Activated naive CD4-positive, alpha-beta T cell treated with anti-CD3 and anti-CD28 coated beads, Interleukin-2, amount 10 ng/mL, durations not matched to agents 7 days and 5 days (primary cell): ENCODE results near the gene IGF2R.
A peak's percentile ranks its signal among the peaks of the same experiment; 100 is the strongest.
"Not testable (repeated sequence)": the region's sequence is repeated elsewhere in the genome, so short reads cannot be mapped to it uniquely, and the experiment has no call there.

Experiments used
- CTCF ChIA-PET: fragments of 350-600 bp; sonication (Branson Sonifier 250); formaldehyde crosslinking; loops from one replicate; lab custom pipeline; 2021; ENCODE audit warnings: antibody characterized with exemption; lab: Charles Lee
- DNase-seq: peaks from one replicate; pipeline ENCODE4 v3.0.0-alpha.2; 2020
- H3K27ac Mint-ChIP-seq: one replicate; pipeline ENCODE4 v1.8.0; 2021; ENCODE audit warnings: mild to moderate bottlenecking, moderate library complexity, mixed read lengths
- H3K27me3 Mint-ChIP-seq: one replicate; pipeline ENCODE4 v1.8.0; 2021; ENCODE audit warnings: mild to moderate bottlenecking, mixed read lengths
- H3K36me3 Mint-ChIP-seq: one replicate; pipeline ENCODE4 v1.8.0; 2021; ENCODE audit warnings: mixed read lengths
- H3K4me1 Mint-ChIP-seq: one replicate; pipeline ENCODE4 v1.8.0; 2021; ENCODE audit warnings: mixed read lengths
- H3K4me3 Mint-ChIP-seq: one replicate; pipeline ENCODE4 v1.8.0; 2021; ENCODE audit warnings: mild to moderate bottlenecking, moderate library complexity, mixed read lengths
- H3K9me3 Mint-ChIP-seq: one replicate; pipeline ENCODE4 v1.8.0; 2021; ENCODE audit warnings: mixed read lengths

IGF2R gene

DNA sequence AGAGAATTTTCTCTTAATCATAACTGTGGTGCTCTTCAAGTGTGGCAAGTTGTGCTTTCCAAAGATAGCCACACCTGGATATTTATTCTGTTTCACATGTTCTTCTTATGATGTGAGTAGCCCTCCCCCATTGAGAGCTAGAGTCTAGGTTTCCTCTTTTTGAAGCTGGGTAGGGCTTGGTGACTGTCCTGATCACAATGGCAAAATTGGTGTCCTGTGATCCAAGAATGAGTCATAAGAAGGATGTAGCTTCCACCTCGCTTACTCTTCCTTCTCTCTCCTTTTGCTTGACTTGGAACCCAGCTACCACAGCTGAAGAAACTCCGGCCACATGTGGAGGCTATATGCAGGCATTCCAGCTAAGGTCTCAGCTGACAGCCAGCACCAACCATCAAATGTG is 7.4 kb upstream of the IGF2R start:
- H3K36me3 Mint-ChIP-seq = no peaks in the 10 kb centered on the region

DNA sequence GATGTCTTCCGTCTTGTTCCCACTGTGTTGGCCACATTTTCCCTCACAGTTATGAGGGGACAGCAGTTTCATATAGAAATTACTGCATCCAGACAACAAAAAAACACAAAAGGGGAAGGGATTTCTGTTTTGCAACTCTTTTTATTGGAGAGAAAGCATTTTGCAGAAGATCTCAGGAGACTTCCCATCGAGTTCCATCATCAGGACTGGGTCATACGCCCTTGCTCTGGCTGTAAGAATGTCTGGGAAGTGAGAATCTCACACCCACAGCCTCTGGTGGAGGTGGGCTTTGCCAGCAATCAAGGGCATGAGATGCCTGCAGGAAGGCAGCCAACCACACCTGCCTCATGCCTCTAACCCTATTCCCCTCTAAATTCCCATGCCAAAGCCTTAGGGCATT is 5.8 kb upstream of the IGF2R start:
- Mint-ChIP-seq H3K27me3 (peaks cover 63% of the 10 kb centered on the region), H3K4me3 (no peak overlapping the region), H3K36me3 (no peaks in the 10 kb centered on the region), H3K9me3 (no peaks in the 10 kb centered on the region), H3K27ac (no peak overlapping the region), H3K4me1 (peaks cover 6% of the 10 kb centered on the region)
- CTCF ChIA-PET = no interaction called here
- no peak for DNase-seq

More for the DNA sequence above, 7.4 kb upstream of the IGF2R start:
- no peak for DNase-seq
- H3K27me3 Mint-ChIP-seq = peaks cover 58% of the 10 kb centered on the region
- no peaks in the 10 kb centered on the region for H3K4me1 Mint-ChIP-seq
- H3K4me3 Mint-ChIP-seq = no peak overlapping the region
- no peaks in the 10 kb centered on the region for H3K9me3 Mint-ChIP-seq
- H3K27ac Mint-ChIP-seq = no peak overlapping the region
- CTCF ChIA-PET = interaction anchor here (2.0 kb wide), 1 partner anchor 19 kb away, joined by 5 read pairs; no protein-coding TSS in a partner anchor

DNA sequence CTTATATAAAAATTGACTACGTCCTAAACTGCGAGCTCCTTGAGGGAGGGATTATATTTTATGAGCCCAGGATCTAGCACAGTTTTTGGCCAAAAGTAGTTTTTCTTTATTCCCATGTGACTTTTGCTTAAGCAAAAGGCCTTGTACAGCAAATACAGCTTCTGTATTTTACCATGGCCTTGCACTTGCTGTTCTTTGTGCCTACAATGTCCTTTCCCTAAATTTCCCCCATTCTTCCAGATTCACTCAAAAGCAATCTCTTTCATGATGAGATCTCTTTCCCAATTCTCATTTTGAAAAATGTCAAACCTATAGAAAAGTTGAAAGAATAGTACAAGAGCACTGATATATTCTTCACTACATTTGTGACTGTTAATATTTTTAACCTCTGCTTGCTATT is 4.8 kb upstream of the IGF2R start:
- Mint-ChIP-seq H3K4me1 (peaks cover 11% of the 10 kb centered on the region), H3K9me3 (no peaks in the 10 kb centered on the region), H3K4me3 (no peak overlapping the region), H3K36me3 (no peaks in the 10 kb centered on the region), H3K27ac (no peak overlapping the region), H3K27me3 (peaks cover 63% of the 10 kb centered on the region)
- CTCF ChIA-PET = no interaction called here
- DNase-seq = no peak

DNA sequence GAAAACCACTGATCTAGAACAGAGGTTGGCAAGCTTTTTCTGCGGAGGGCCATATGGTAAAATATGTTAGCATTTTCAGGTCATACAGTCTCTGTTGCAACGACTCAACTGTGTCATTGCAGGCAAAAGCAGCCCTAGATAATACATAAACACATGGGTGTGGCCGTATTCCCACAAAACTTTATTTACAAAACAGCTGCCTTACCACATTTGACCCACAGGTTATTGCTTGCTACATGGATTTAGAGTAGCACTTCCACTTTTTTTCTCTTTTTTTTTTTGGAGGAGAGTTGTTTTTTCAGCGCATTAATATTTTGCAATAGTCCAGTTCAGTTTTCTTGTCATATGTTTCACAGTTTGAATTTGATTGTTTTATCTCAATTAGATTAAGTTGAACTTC is 2.5 kb upstream of the IGF2R start:
- Mint-ChIP-seq H3K36me3 (peaks cover 10% of the 10 kb centered on the region), H3K4me3 (no peak overlapping the region), H3K27me3 (peaks cover 52% of the 10 kb centered on the region), H3K27ac (no peak overlapping the region), H3K9me3 (no peaks in the 10 kb centered on the region), H3K4me1 (peaks cover 25% of the 10 kb centered on the region)
- no peak for DNase-seq
- CTCF ChIA-PET = no interaction called here

DNA sequence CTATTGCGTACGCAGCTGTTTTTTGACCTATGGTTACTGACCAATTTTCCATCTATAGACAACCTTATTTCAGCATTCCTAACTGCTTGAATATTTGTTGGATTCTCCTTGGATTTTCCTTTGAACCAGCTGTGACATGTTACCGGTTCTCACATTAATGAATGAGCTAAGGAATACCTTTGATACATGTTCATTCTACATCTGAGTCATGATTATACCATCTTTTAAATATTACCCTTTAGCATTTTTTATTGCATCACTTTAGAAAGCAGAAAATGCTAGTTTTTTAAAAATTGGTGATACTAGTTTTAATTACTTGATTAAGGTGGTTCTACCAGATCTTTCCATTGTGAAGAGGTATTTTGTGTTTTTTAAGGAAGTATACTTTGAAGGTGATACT is 1.9 kb upstream of the IGF2R start:
- Mint-ChIP-seq H3K4me1 (peaks cover 30% of the 10 kb centered on the region), H3K4me3 (no peak overlapping the region), H3K9me3 (no peaks in the 10 kb centered on the region), H3K36me3 (peaks cover 12% of the 10 kb centered on the region), H3K27me3 (peaks cover 46% of the 10 kb centered on the region), H3K27ac (no peak overlapping the region)
- DNase-seq = no peak
- CTCF ChIA-PET = no interaction called here

DNA sequence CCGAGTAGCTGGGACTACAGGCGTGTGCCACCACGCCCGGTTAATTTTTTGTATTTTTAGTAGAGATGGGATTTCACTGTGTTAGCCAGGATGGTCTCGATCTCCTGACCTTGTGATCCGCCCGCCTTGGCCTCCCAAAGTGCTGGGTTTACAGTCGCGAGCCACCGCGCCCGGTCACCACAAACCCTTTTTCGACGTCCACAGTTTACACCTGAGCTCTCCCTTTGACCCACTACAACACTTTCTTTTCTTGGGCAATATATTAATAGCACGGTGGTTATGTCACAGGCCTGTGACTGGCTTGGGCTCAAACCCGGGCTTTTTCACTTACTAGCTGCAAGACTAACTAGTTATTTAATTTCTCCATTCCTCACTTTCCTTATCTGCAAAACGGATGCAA is 1.3 kb upstream of the IGF2R start:
- H3K27ac Mint-ChIP-seq, DNase-seq, H3K9me3 Mint-ChIP-seq: not testable (repeated sequence)
- Mint-ChIP-seq H3K27me3 (peaks cover 40% of the 10 kb centered on the region), H3K4me3 (peak overlapping the region; percentile 77), H3K36me3 (peaks cover 15% of the 10 kb centered on the region), H3K4me1 (peaks cover 37% of the 10 kb centered on the region)
- CTCF ChIA-PET = interaction anchor here (1.1 kb wide), 1 partner anchor 61 kb away, joined by 5 read pairs; no protein-coding TSS in a partner anchor

DNA sequence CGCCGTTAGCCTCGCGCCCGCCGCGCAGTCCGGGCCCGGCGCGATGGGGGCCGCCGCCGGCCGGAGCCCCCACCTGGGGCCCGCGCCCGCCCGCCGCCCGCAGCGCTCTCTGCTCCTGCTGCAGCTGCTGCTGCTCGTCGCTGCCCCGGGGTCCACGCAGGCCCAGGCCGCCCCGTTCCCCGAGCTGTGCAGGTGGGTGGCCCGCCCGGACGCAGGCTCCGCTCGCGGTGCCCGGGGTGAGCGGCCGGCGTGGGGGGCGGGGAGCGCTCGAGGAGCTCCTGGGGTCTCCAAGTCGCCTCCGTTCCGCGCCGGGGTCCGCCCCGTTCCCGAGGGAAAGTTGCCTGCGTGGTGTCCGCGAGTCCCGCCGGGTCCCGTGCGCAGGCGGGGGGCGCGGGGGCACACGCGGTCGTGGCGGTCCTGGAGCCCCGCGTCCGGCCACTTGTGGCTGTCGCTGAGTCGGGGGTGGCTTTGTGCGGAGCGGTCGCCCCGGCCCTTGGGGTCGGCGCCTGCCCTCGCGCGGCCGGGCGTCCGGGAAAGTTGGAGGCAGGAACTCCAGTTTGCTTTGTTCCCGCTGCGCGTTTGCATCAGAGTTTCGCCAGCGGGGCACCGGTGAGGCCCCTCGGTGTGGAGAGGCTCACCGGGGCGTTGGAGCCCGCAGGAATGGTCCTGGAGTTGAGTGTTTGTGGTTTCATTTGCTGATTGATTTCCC is 476 bp downstream of the IGF2R start:
- H3K4me3 Mint-ChIP-seq = peak overlapping the region; percentile 96
- no peaks in the 10 kb centered on the region for H3K9me3 Mint-ChIP-seq
- peaks cover 15% of the 10 kb centered on the region for H3K36me3 Mint-ChIP-seq
- CTCF ChIA-PET = interaction anchor here (1.0 to 1.3 kb wide), 2 partner anchors 11 to 47 kb away, joined by 3 to 4 read pairs; no protein-coding TSS in a partner anchor
- peak; percentile 50 for DNase-seq
- peak overlapping the region; percentile 91 for H3K27ac Mint-ChIP-seq
- peaks cover 27% of the 10 kb centered on the region for H3K27me3 Mint-ChIP-seq
- H3K4me1 Mint-ChIP-seq = peaks cover 54% of the 10 kb centered on the region

DNA sequence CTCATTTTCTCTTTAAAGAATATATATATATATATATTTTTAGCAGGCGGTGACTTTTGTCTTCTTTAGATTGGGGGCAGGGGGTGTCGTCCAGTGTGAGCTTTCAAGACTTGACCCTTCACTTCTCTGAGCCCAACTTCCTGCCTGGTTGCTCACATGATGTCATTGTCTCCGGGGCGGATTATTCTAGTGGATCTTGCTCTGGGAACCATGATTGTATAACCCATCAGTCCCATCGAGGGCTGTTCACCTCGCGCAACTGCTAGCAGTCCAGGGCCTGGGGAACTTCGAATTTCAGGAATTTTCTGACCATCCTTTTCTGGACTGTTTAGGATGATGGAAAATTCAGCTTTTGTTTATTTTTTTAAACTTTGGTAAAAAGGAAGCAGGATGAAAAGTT is 1.0 kb downstream of the IGF2R start:
- DNase-seq = peak; percentile 52
- Mint-ChIP-seq H3K9me3 (no peaks in the 10 kb centered on the region), H3K4me3 (peak overlapping the region; percentile 96), H3K4me1 (peaks cover 60% of the 10 kb centered on the region), H3K27ac (peak overlapping the region; percentile 91), H3K27me3 (peaks cover 21% of the 10 kb centered on the region), H3K36me3 (peaks cover 16% of the 10 kb centered on the region)
- CTCF ChIA-PET = interaction anchor here (0.6 to 1.3 kb wide), 2 partner anchors 10 to 12 kb away, joined by 3 read pairs; no protein-coding TSS in a partner anchor

DNA sequence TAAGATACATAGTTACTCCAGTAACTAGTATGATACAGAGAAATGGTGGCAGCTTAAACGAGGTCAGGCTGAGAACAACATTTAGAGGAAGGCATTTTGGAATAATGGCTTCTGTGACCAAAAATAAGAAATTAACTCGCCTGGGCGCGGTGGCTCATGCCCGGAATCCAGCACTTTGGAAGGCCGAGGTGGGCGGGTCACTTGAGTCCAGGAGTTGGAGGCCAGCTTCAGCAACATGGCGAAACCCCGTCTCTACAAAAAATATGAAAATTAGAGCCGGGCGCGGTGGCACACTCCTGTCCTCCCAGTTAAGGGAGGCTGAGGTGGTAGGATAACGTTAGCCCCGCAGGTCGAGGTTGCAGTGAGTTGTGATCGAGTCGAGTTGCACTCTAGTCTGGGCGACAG is 1.8 kb downstream of the IGF2R start:
- Mint-ChIP-seq H3K9me3 (no peaks in the 10 kb centered on the region), H3K4me1 (peaks cover 65% of the 10 kb centered on the region), H3K27me3 (peaks cover 14% of the 10 kb centered on the region), H3K4me3 (peak overlapping the region; percentile 96), H3K36me3 (peaks cover 21% of the 10 kb centered on the region), H3K27ac (no peak overlapping the region)
- DNase-seq = no peak
- CTCF ChIA-PET = interaction anchor here (0.6 to 1.3 kb wide), 2 partner anchors 9 to 11 kb away, joined by 3 read pairs; no protein-coding TSS in a partner anchor

DNA sequence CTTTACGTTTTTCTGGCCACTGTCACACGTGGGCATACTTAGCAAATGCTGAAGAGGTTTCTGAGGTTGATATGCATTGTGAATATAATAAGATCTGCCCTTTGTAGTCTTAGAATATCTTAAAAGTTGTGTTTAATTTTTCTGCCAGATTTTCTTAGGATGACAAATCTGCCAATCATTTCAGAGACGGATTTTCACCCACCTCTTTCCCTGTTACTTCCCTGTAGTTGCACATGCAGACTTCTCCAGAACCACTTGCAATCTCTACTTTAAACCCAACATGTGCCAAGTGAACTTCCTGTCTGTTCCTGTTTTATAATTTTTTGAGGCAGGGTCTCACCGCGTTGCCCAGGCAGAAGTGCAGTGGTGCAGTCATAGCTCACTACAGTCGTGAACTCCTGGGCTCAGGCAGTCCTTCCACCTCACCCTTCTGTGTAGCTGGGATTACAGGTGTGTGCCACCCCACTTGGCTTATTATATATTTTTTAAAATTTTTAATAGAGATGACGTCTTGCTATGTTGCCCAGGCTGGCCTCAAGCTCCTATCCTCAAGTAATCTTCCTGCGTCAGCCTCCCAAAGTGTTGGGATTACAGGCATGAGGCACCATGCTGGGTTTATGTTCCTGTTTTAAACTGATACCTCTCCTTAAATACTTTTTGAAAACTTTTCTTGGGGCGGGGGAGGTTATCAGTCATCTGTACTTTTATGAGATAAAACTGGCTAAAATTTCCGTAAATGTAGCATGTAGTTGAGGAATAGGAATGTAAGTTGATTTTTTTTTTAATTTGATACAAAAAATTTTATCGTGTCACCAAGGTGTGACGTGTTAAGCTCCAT is 2.7 kb downstream of the IGF2R start:
- H3K36me3 Mint-ChIP-seq = peaks cover 21% of the 10 kb centered on the region
- H3K4me1 Mint-ChIP-seq = peaks cover 70% of the 10 kb centered on the region
- no peak for DNase-seq
- H3K27me3 Mint-ChIP-seq = peaks cover 5% of the 10 kb centered on the region
- CTCF ChIA-PET = no interaction called here
- H3K9me3 Mint-ChIP-seq = no peaks in the 10 kb centered on the region
- no peak overlapping the region for H3K27ac Mint-ChIP-seq
- peak overlapping the region; percentile 52 for H3K4me3 Mint-ChIP-seq

DNA sequence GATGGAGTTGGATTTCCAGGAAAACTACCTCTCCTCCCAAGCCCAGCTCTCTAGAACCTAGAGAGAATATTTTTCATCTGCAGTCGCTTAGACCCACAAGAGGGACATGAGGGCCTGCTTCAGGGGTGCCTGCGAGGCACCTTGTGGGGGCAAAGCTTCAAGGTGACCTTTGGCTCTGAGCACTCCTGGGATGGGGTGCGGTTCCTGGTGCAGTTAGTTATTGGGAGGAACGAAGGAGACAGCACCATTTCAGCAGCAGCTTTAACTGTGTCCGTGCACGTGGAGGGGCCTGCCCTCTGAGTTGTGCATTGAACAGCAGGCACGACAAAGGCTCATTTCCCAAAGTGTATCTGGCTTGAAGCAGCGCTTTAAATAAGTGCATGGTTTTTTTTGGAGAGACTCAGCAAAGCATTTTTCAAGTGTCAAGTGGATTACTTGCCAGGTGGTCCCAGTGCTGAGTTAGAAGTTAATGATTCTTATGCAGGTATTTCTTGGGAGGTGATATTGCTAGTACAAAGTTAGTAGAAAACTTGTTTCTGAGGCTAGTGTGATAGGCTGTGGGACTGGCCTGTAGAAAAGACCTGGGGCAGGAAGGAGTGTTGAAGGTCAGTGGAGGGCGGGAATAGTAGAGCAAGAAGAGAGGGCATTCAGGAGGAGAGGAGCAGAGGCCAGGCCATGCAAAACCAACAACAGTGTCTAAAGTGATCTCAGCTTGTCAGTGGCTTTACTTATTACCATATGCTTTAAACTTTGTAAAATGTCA is 3.8 kb downstream of the IGF2R start:
- Mint-ChIP-seq H3K27me3 (peaks cover 1% of the 10 kb centered on the region), H3K27ac (no peak overlapping the region), H3K36me3 (peaks cover 24% of the 10 kb centered on the region), H3K4me3 (no peak overlapping the region), H3K4me1 (peaks cover 79% of the 10 kb centered on the region), H3K9me3 (no peaks in the 10 kb centered on the region)
- CTCF ChIA-PET = interaction anchor here (1.5 kb wide), 1 partner anchor 69 kb away, joined by 4 read pairs; no protein-coding TSS in a partner anchor
- no peak for DNase-seq

DNA sequence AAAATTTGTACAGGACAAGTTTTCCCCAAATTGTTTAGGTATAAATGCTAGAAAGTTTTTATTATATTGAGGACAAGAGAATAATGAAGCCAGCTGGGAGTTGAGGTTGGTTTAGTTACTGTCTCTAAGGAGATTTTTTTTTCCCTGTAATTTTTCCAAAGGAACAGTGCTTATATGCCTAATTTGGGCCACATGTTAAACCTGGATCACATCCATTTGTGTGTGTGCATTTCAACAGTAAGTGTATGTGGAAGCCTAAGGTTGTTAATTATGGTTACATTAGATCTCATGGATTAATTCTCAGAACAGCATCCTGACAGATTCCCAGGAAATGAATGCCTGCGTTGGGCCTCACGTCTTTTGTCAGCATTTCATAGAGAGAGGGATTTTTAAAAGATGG is 4.5 kb downstream of the IGF2R start:
- Mint-ChIP-seq H3K4me3 (no peak overlapping the region), H3K9me3 (no peaks in the 10 kb centered on the region), H3K27me3 (no peaks in the 10 kb centered on the region), H3K27ac (peak overlapping the region; percentile 79), H3K4me1 (peaks cover 79% of the 10 kb centered on the region), H3K36me3 (peaks cover 24% of the 10 kb centered on the region)
- CTCF ChIA-PET = interaction anchor here (1.5 kb wide), 1 partner anchor 68 kb away, joined by 4 read pairs; no protein-coding TSS in a partner anchor
- DNase-seq = no peak

DNA sequence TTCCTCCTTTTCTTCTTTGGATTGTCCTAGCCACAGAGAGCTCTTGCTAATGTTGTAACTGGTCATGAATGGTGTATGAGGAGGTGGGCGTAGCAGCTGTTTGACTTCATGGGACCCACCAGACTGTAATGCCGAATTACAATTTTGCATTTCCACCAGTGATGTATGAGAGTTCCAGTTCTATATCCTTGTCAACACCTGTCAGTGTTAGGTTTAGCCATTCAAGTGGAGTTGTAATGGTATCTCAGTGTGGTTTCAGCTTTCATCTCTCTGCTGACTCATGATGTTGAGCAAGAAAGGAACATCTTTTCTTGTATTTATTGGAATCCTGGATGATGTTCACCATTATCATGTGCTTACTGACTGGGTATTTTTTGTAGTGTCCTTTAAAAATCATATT is 5.1 kb downstream of the IGF2R start:
- H3K27me3 Mint-ChIP-seq = no peaks in the 10 kb centered on the region
- H3K36me3 Mint-ChIP-seq = peaks cover 24% of the 10 kb centered on the region
- H3K4me3 Mint-ChIP-seq = no peak overlapping the region
- CTCF ChIA-PET = interaction anchor here (0.7 to 1.5 kb wide), 2 partner anchors 51 to 68 kb away, joined by 3 to 4 read pairs; no protein-coding TSS in a partner anchor
- H3K9me3 Mint-ChIP-seq = no peaks in the 10 kb centered on the region
- H3K4me1 Mint-ChIP-seq = peaks cover 83% of the 10 kb centered on the region
- H3K27ac Mint-ChIP-seq = peak overlapping the region; percentile 79
- no peak for DNase-seq

DNA sequence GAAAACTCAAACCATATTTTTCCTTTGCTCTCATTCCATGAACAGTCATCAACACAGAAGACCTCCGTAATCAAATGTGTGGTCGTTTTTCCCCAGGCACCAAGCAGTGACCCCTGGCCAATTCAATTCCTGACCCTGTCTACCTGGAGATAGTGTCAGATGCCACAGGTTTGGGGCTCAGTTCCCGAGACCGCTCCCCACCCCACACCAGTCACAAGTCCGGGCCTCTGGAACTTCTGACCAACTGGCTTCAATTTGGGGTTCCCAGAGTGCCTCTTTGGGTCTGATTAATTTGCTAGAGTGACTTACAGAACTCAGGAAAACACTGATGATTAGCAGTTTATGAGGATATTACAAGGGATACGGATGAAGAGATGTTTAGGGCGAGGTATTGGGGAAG is 6.0 kb downstream of the IGF2R start:
- H3K27ac Mint-ChIP-seq = no peak overlapping the region
- H3K9me3 Mint-ChIP-seq = no peaks in the 10 kb centered on the region
- no peaks in the 10 kb centered on the region for H3K27me3 Mint-ChIP-seq
- peaks cover 91% of the 10 kb centered on the region for H3K4me1 Mint-ChIP-seq
- CTCF ChIA-PET = no interaction called here
- peaks cover 26% of the 10 kb centered on the region for H3K36me3 Mint-ChIP-seq
- no peak overlapping the region for H3K4me3 Mint-ChIP-seq
- no peak for DNase-seq
